H9 (cell line): Measurements from ENCODE around the gene RBM19. TPM values are rescaled to one million over a fixed set of nuclear protein-coding genes. Genes with fewer than 3 reads are reported as not detected.

ENCODE experiments used
- DNase-seq: peaks from one replicate; pipeline ENCODE4 v3.0.0-alpha.2; 2017
- H2AFZ ChIP-seq: one replicate; pipeline ENCODE4 v1.6.1; 2013; ENCODE audit warnings: mild to moderate bottlenecking, low read length, control low read depth, moderate library complexity
- H2AK5ac ChIP-seq: 2 replicates; pipeline ENCODE4 v1.6.1; 2013; ENCODE audit warnings: low read length, control low read depth, mixed read lengths; ENCODE audit not compliant: insufficient read length
- H2BK120ac ChIP-seq: one replicate; pipeline ENCODE4 v1.6.1; 2013; ENCODE audit warnings: low read depth, mild to moderate bottlenecking, low read length, control low read depth, inconsistent platforms; ENCODE audit not compliant: poor library complexity, severe bottlenecking
- H2BK12ac ChIP-seq: 2 replicates; pipeline ENCODE4 v1.6.1; 2013; ENCODE audit warnings: low read length, control low read depth, mixed read lengths, low read depth; ENCODE audit not compliant: insufficient read length
- H2BK15ac ChIP-seq: 2 replicates; pipeline ENCODE4 v1.6.1; 2013; ENCODE audit warnings: low read depth, low read length, control low read depth
- H2BK20ac ChIP-seq: one replicate; pipeline ENCODE4 v1.6.1; 2013; ENCODE audit warnings: low read depth, mild to moderate bottlenecking, low read length, control low read depth, inconsistent platforms; ENCODE audit not compliant: poor library complexity, severe bottlenecking
- H2BK5ac ChIP-seq: 2 replicates; pipeline ENCODE4 v1.6.1; 2013; ENCODE audit warnings: low read length, control low read depth, mixed read lengths; ENCODE audit not compliant: insufficient read length
- H3K14ac ChIP-seq: 2 replicates; pipeline ENCODE4 v1.6.1; 2013; ENCODE audit warnings: low read length, control low read depth; ENCODE audit not compliant: insufficient read depth
- H3K18ac ChIP-seq: 2 replicates; pipeline ENCODE4 v1.6.1; 2013; ENCODE audit warnings: low read depth, mild to moderate bottlenecking, mixed read lengths, low read length, control low read depth; ENCODE audit not compliant: insufficient read length
- H3K23ac ChIP-seq: 2 replicates; pipeline ENCODE4 v1.6.1; 2013; ENCODE audit warnings: low read length, control low read depth, mixed read lengths, low read depth; ENCODE audit not compliant: insufficient read length
- H3K23me2 ChIP-seq: 2 replicates; pipeline ENCODE4 v1.6.1; 2013; ENCODE audit warnings: low read depth, mild to moderate bottlenecking, mixed read lengths, low read length, control low read depth; ENCODE audit not compliant: insufficient read length, poor library complexity, severe bottlenecking
- H3K27ac ChIP-seq: 2 replicates; pipeline ENCODE4 v1.5.1; 2013; ENCODE audit warnings: low read length, control low read depth, mixed read lengths, low read depth; ENCODE audit not compliant: insufficient read length
- H3K27me3 ChIP-seq: 2 replicates; pipeline ENCODE4 v1.6.1; 2013; ENCODE audit warnings: low read length, control low read depth, inconsistent platforms; ENCODE audit not compliant: insufficient read depth
- H3K4ac ChIP-seq: 2 replicates; pipeline ENCODE4 v1.6.1; 2013; ENCODE audit warnings: low read depth, mild to moderate bottlenecking, control low read depth, inconsistent platforms, low read length, moderate library complexity
- H3K4me1 ChIP-seq: 2 replicates; pipeline ENCODE4 v1.6.1; 2013; ENCODE audit warnings: low read length, control low read depth, inconsistent platforms; ENCODE audit not compliant: insufficient read depth
- H3K4me2 ChIP-seq: 2 replicates; pipeline ENCODE4 v1.6.1; 2013; ENCODE audit warnings: low read length, control low read depth, mixed read lengths; ENCODE audit not compliant: insufficient read length, insufficient read depth
- H3K56ac ChIP-seq: 2 replicates; pipeline ENCODE4 v1.6.1; 2013; ENCODE audit warnings: low read depth, mild to moderate bottlenecking, mixed read lengths, low read length, control low read depth; ENCODE audit not compliant: insufficient read length
- H3K79me1 ChIP-seq: 2 replicates; pipeline ENCODE4 v1.6.1; 2013; ENCODE audit warnings: low read depth, mild to moderate bottlenecking, moderate library complexity, low read length, control low read depth, inconsistent platforms; ENCODE audit not compliant: insufficient read depth, poor library complexity, severe bottlenecking
- H3K79me2 ChIP-seq: 2 replicates; pipeline ENCODE4 v1.6.1; 2013; ENCODE audit warnings: low read length, control low read depth, inconsistent platforms; ENCODE audit not compliant: insufficient read depth
- H3K9ac ChIP-seq: 2 replicates; pipeline ENCODE4 v1.6.1; 2013; ENCODE audit warnings: low read length, control low read depth, mixed read lengths; ENCODE audit not compliant: insufficient read length; ENCODE audit errors: extremely low read depth
- H3K9me3 ChIP-seq: one replicate; pipeline ENCODE4 v1.6.1; 2013; ENCODE audit warnings: low read depth, low read length, inconsistent platforms; ENCODE audit not compliant: control insufficient read depth
- H3T11ph ChIP-seq: one replicate; pipeline ENCODE4 v1.6.1; 2013; ENCODE audit warnings: mild to moderate bottlenecking, low read length, control low read depth, inconsistent platforms
- H4K20me1 ChIP-seq: one replicate; pipeline ENCODE4 v1.6.1; 2013; ENCODE audit not compliant: control insufficient read depth, insufficient read length, insufficient read depth
- H4K5ac ChIP-seq: 2 replicates; pipeline ENCODE4 v1.6.1; 2013; ENCODE audit warnings: low read depth, mild to moderate bottlenecking, mixed read lengths, low read length, control low read depth; ENCODE audit not compliant: insufficient read length
- H4K8ac ChIP-seq: replicated peaks from 2 replicates; pipeline ENCODE4 v1.6.1; 2013; ENCODE audit warnings: low read length, control low read depth, mixed read lengths, low read depth; ENCODE audit not compliant: insufficient read length
- H4K91ac ChIP-seq: 2 replicates; pipeline ENCODE4 v1.6.1; 2013; ENCODE audit warnings: low read depth, mild to moderate bottlenecking, moderate library complexity, mixed read lengths, low read length, control low read depth; ENCODE audit not compliant: insufficient read length
- H3K27ac Mint-ChIP-seq, 3 experiments: 2 replicates in 2 of 3; 3 replicates in 1 of 3; pipeline ENCODE4 v1.8.0; 2020 to 2021; ENCODE audit warnings: mixed read lengths in 3 of 3, mild to moderate bottlenecking in 1 of 3, moderate library complexity in 1 of 3
- H3K27me3 Mint-ChIP-seq: 2 replicates; pipeline ENCODE4 v1.8.0; 2021; ENCODE audit warnings: low read depth, mild to moderate bottlenecking, moderate library complexity, mixed read lengths
- H3K36me3 Mint-ChIP-seq, 3 experiments: 2 replicates in 2 of 3; 3 replicates in 1 of 3; pipeline ENCODE4 v1.8.0; 2020 to 2021; ENCODE audit warnings: low read depth in 3 of 3, mixed read lengths in 3 of 3; ENCODE audit not compliant: insufficient read depth in 1 of 3
- H3K4me1 Mint-ChIP-seq, 2 experiments: 2 replicates each; pipeline ENCODE4 v1.8.0; 2020; ENCODE audit warnings: mixed read lengths in 2 of 2
- H3K4me3 Mint-ChIP-seq, 2 experiments: 2 replicates in 1 of 2; 3 replicates in 1 of 2; pipeline ENCODE4 v1.8.0; 2020 to 2021; ENCODE audit warnings: mild to moderate bottlenecking in 2 of 2, mixed read lengths in 2 of 2, moderate library complexity in 1 of 2
- H3K9me3 Mint-ChIP-seq, 2 experiments: 2 replicates in 1 of 2; 3 replicates in 1 of 2; pipeline ENCODE4 v1.8.0; 2020; ENCODE audit warnings: mild to moderate bottlenecking in 2 of 2, mixed read lengths in 2 of 2, moderate library complexity in 1 of 2
- CTCF ChIP-seq: fragments of 200-600 bp; sonication (generic); conservative IDR thresholded peaks from 3 replicates; pipeline ENCODE4 v1.8.0; 2021; ENCODE audit warnings: antibody characterized with exemption, mild to moderate bottlenecking
- WGBS: extraction: QIAGEN DNeasy Blood & Tissue Kit; methylation state at CpG from one replicate; pipeline ENCODE4 v1.1.7; 2013; ENCODE audit warnings: missing lambda C conversion rate, low lambda C conversion rate, mixed read lengths; ENCODE audit not compliant: insufficient read length; ENCODE audit errors: extremely low coverage; 5-methylcytosine and 5-hydroxymethylcytosine counted together
- total RNA-seq: library from RNA; stranded (reverse); gene quantifications from 2 replicates; pipeline ENCODE4 v1.2.1, GENCODE V29; 2021

Gene RBM19
- total RNA-seq, 1 experiment from 2014 or later: 32.2 TPM

GRCh38 chr12:113946175-113946574 is 19.9 kb downstream of the RBM19 start:
- Histone ChIP-seq H4K5ac (no peak overlapping the region), H2AK5ac (no peak overlapping the region), H3K23ac (no peak overlapping the region), H4K20me1 (no peaks in the 10 kb centered on the region), H3K27me3 (no peaks in the 10 kb centered on the region), H3K9me3 (no peaks in the 10 kb centered on the region), H3K79me2 (no peaks in the 10 kb centered on the region), H3K23me2 (no peaks in the 10 kb centered on the region), H2BK20ac (no peak overlapping the region), H2AFZ (no peak overlapping the region), H2BK15ac (no peak overlapping the region), H3K27ac (no peak overlapping the region), H4K91ac (no peak overlapping the region), H3K4me1 (no peaks in the 10 kb centered on the region), H2BK5ac (no peak overlapping the region), H3K9ac (no peak overlapping the region), H3K56ac (no peak overlapping the region), H3K14ac (no peak overlapping the region), H3K4me2 (no peak overlapping the region), H4K8ac (no peak overlapping the region), H2BK12ac (no peak overlapping the region), H3K79me1 (no peaks in the 10 kb centered on the region), H3T11ph (no peak overlapping the region), H3K18ac (no peak overlapping the region), H3K4ac (no peak overlapping the region), H2BK120ac (no peak overlapping the region)
- Mint-ChIP-seq H3K4me1 (no peaks in the 10 kb centered on the region), H3K36me3 (peaks cover 51 to 71% (median 63%) of the 10 kb centered on the region in 3 experiments; a peak in 6 of 7 replicates), H3K27ac (no peak overlapping the region), H3K27me3 (no peaks in the 10 kb centered on the region), H3K4me3 (no peak overlapping the region), H3K9me3 (no peaks in the 10 kb centered on the region; a peak in 1 of 5 replicates)
- no peak for TF ChIP-seq CTCF
- WGBS: no CpG with 5 or more reads among the region's 8 CpGs
- no peak for DNase-seq
